Peyer's patch (tissue), 4 donors: ENCODE data around the gene MDM4. TPM values are rescaled to one million over a fixed set of nuclear protein-coding genes. Genes with fewer than 3 reads are reported as not detected.
A peak's percentile ranks its signal among the peaks of the same experiment; 100 is the strongest.

Experiments used
- DNase-seq, 3 donors: peaks; one replicate each; pipeline ENCODE4 v3.0.0-alpha.2; 2017 to 2019
- H3K27ac ChIP-seq, 4 donors: fragments of 200-600 bp; sonication (generic); one replicate each; pipeline ENCODE4 v1.5.1; 2016 to 2019
- H3K27me3 ChIP-seq, 2 donors: fragments of 200-600 bp; sonication (generic); one replicate each; pipeline ENCODE4 v1.5.1; 2019
- H3K36me3 ChIP-seq, 3 donors: fragments of 200-600 bp; sonication (generic); one replicate each; pipeline ENCODE4 v1.5.1; 2016 to 2019
- H3K4me1 ChIP-seq, 4 donors: fragments of 200-600 bp; sonication (generic); one replicate each; pipeline ENCODE4 v1.5.1; 2016 to 2019
- H3K4me3 ChIP-seq, 4 donors: fragments of 200-600 bp; sonication (generic); 1 replicate in 3 of 4; 2 replicates in 1 of 4; pipeline ENCODE4 v1.5.1; 2016 to 2019; ENCODE audit warnings: mild to moderate bottlenecking in 1 of 4
- H3K9me3 ChIP-seq, 4 donors: fragments of 200-600 bp; sonication (generic); one replicate each; pipeline ENCODE4 v1.5.1; 2016 to 2019; ENCODE audit warnings: mild to moderate bottlenecking in 1 of 4
- POLR2A ChIP-seq, 2 donors: fragments of 450-650 bp; IDR thresholded peaks; one replicate each; pipeline ENCODE4 v1.5.1; 2017; ENCODE audit warnings: antibody characterized with exemption in 2 of 2, mild to moderate bottlenecking in 2 of 2, moderate library complexity in 2 of 2
- total RNA-seq, 4 donors: library from RNA; depleted of rRNA; stranded (reverse); fragments of >200 nt; gene quantifications; one replicate each; pipeline ENCODE4 v1.1.0, GENCODE V29; 2016
- TF ChIP-seq, protein P1 (sequence below), 6 experiments: fragments of 450-650 bp in 4 of 6; fragments of 200-600 bp in 2 of 6; sonication (generic) in 1 of 6; IDR thresholded peaks; one replicate each; pipeline ENCODE4 v1.5.1; 2017 to 2019; ENCODE audit warnings: antibody characterized with exemption in 6 of 6, mild to moderate bottlenecking in 3 of 6, moderate library complexity in 1 of 6

Gene MDM4
- total RNA-seq, 4 donors from 2014 or later = 83.0 to 227 (median 125) TPM

- Histone ChIP-seq H3K27ac (no peak overlapping the region), H3K36me3 (peaks cover 0 to 84% (median 0%) of the 10 kb centered on the region in 3 donors), H3K9me3 (peaks cover 0 to 3% (median 1%) of the 10 kb centered on the region in 4 donors), H3K27me3 (no peaks in the 10 kb centered on the region), H3K4me1 (peaks cover 0 to 4% (median 0%) of the 10 kb centered on the region in 4 donors), H3K4me3 (no peak overlapping the region)
- no peak for TF ChIP-seq POLR2A (IDR thresholded peaks at IDR 0.05)
- TF ChIP-seq, protein P1, sequence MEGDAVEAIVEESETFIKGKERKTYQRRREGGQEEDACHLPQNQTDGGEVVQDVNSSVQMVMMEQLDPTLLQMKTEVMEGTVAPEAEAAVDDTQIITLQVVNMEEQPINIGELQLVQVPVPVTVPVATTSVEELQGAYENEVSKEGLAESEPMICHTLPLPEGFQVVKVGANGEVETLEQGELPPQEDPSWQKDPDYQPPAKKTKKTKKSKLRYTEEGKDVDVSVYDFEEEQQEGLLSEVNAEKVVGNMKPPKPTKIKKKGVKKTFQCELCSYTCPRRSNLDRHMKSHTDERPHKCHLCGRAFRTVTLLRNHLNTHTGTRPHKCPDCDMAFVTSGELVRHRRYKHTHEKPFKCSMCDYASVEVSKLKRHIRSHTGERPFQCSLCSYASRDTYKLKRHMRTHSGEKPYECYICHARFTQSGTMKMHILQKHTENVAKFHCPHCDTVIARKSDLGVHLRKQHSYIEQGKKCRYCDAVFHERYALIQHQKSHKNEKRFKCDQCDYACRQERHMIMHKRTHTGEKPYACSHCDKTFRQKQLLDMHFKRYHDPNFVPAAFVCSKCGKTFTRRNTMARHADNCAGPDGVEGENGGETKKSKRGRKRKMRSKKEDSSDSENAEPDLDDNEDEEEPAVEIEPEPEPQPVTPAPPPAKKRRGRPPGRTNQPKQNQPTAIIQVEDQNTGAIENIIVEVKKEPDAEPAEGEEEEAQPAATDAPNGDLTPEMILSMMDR (IDR thresholded peaks at IDR 0.05) = no peak
- no peak for DNase-seq
Measured at GRCh38 chr1:204528241-204528640, 12.0 kb downstream of the MDM4 start.

DNA sequence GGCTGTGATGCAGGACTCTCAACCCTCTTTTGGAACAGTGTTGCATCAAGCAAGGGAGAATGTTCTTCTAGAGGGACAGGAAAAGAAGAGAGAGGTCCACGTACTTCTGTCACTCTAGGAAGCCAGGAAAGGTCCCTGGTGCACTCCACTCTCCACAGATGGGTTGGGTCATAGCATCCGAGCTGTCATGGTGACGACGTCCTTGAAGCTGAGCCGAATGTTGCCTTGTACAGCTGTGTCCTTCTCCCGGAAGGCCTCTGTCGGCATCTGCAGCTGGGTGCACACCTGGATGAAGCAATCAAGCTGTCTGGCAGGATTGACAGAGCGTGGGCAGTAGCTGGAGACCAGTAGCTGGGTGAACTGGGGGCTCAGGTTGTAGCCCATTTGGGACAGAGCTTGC, 12.5 kb downstream of the MDM4 start:
- no peak for DNase-seq
- H3K27ac ChIP-seq = no peak overlapping the region
- TF ChIP-seq, protein P1 (IDR thresholded peaks at IDR 0.05) = no peak
- TF ChIP-seq POLR2A (IDR thresholded peaks at IDR 0.05) = no peak
- H3K4me1 ChIP-seq = peaks cover 0 to 4% (median 0%) of the 10 kb centered on the region in 4 donors
- no peaks in the 10 kb centered on the region for H3K27me3 ChIP-seq
- no peaks in the 10 kb centered on the region for H3K9me3 ChIP-seq
- H3K36me3 ChIP-seq = peaks cover 0 to 83% (median 0%) of the 10 kb centered on the region in 3 donors
- H3K4me3 ChIP-seq = no peak overlapping the region

GRCh38 chr1:204529371-204529895, 13.2 kb downstream of the MDM4 start:
- TF ChIP-seq, protein P1 (IDR thresholded peaks at IDR 0.05) = no peak
- no peak for TF ChIP-seq POLR2A (IDR thresholded peaks at IDR 0.05)
- peaks cover 0 to 89% (median 0%) of the 10 kb centered on the region in 3 donors for H3K36me3 ChIP-seq
- no peaks in the 10 kb centered on the region for H3K9me3 ChIP-seq
- no peak overlapping the region for H3K4me3 ChIP-seq
- peaks cover 0 to 4% (median 0%) of the 10 kb centered on the region in 4 donors for H3K4me1 ChIP-seq
- no peak for DNase-seq
- peak overlapping the region in 1 of 4 donors; percentile 1 for H3K27ac ChIP-seq
- no peaks in the 10 kb centered on the region for H3K27me3 ChIP-seq

- TF ChIP-seq, protein P1 (IDR thresholded peaks at IDR 0.05) = no peak
- no peak for TF ChIP-seq POLR2A (IDR thresholded peaks at IDR 0.05)
- Histone ChIP-seq H3K36me3 (peaks cover 0 to 91% (median 0%) of the 10 kb centered on the region in 3 donors), H3K9me3 (no peaks in the 10 kb centered on the region), H3K4me1 (peaks cover 0 to 4% (median 0%) of the 10 kb centered on the region in 4 donors), H3K4me3 (no peak overlapping the region), H3K27me3 (no peaks in the 10 kb centered on the region), H3K27ac (peak overlapping the region in 1 of 4 donors; percentile 32)
- DNase-seq = no peak
Measured at GRCh38 chr1:204530932-204531331, 14.7 kb downstream of the MDM4 start.

GRCh38 chr1:204532832-204533231, 16.6 kb downstream of the MDM4 start:
- no peak overlapping the region for H3K4me3 ChIP-seq
- H3K27ac ChIP-seq = no peak overlapping the region
- H3K27me3 ChIP-seq = no peaks in the 10 kb centered on the region
- DNase-seq = no peak
- TF ChIP-seq, protein P1 (IDR thresholded peaks at IDR 0.05) = no peak
- TF ChIP-seq POLR2A (IDR thresholded peaks at IDR 0.05) = no peak
- peaks cover 0 to 88% (median 0%) of the 10 kb centered on the region in 3 donors for H3K36me3 ChIP-seq
- H3K4me1 ChIP-seq = peaks cover 0 to 4% (median 0%) of the 10 kb centered on the region in 4 donors
- no peaks in the 10 kb centered on the region for H3K9me3 ChIP-seq
